HepG2 (cell line): ENCODE data around the gene SRXN1. TPM values are rescaled to one million over a fixed set of nuclear protein-coding genes. Genes with fewer than 3 reads are reported as not detected.

Source experiments
- ARID2 ChIP-seq: sonication (generic); formaldehyde crosslinking; IDR thresholded peaks from 2 replicates; pipeline ENCODE4 v1.8.1; 2022; ENCODE audit warnings: mild to moderate bottlenecking, missing genetic modification reagents, borderline replicate concordance
- BHLHE40 ChIP-seq: IDR thresholded peaks from 2 replicates; pipeline ENCODE4 v1.6.1; 2011; ENCODE audit warnings: low read length, improper control_type of control experiment
- CBX1 ChIP-seq: IDR thresholded peaks from one replicate; pipeline ENCODE4 v1.6.1; 2016; ENCODE audit warnings: antibody characterized with exemption, low read depth
- FOXM1 ChIP-seq: sonication (generic); formaldehyde crosslinking; IDR thresholded peaks from 2 replicates; pipeline ENCODE4 v1.5.0; 2020; ENCODE audit warnings: missing genetic modification reagents
- HNRNPUL1 ChIP-seq: fragments of 200-400 bp; formaldehyde crosslinking; IDR thresholded peaks from 2 replicates; pipeline ENCODE4 v1.6.1; 2017; ENCODE audit warnings: low read depth, mild to moderate bottlenecking, low read length, moderate library complexity
- MAFF ChIP-seq: IDR thresholded peaks from 2 replicates; pipeline ENCODE4 v1.6.1; 2011; ENCODE audit warnings: low read depth, low read length, improper control_type of control experiment
- RBFOX2 ChIP-seq: fragments of 200-400 bp; formaldehyde crosslinking; IDR thresholded peaks from 2 replicates; pipeline ENCODE4 v1.6.1; 2017; ENCODE audit warnings: low read depth, mild to moderate bottlenecking, low read length
- SAP130 ChIP-seq: IDR thresholded peaks from 2 replicates; pipeline ENCODE4 v1.6.1; 2016; ENCODE audit warnings: low read depth
- SRSF4 ChIP-seq: fragments of 200-400 bp; formaldehyde crosslinking; IDR thresholded peaks from one replicate; pipeline ENCODE4 v1.6.1; 2018; ENCODE audit warnings: mild to moderate bottlenecking, low read depth, low read length, moderate library complexity; ENCODE audit not compliant: poor library complexity, severe bottlenecking
- U2AF1 ChIP-seq: fragments of 200-400 bp; formaldehyde crosslinking; optimal IDR thresholded peaks from 2 replicates; pipeline ENCODE3; 2017; ENCODE audit warnings: mild to moderate bottlenecking, low read depth, low read length
- ZFP1 ChIP-seq: IDR thresholded peaks from 2 replicates; pipeline ENCODE4 v1.6.1; 2016
- ZFX ChIP-seq: sonication (generic); formaldehyde crosslinking; IDR thresholded peaks from 2 replicates; pipeline ENCODE4 v1.4.0; 2020; ENCODE audit warnings: mild to moderate bottlenecking, low read depth, missing genetic modification reagents, moderate library complexity
- ZMYM3 ChIP-seq: sonication (generic); formaldehyde crosslinking; IDR thresholded peaks from 2 replicates; pipeline ENCODE4 v1.5.1; 2020; ENCODE audit warnings: mild to moderate bottlenecking, missing genetic modification reagents
- ZNF713 ChIP-seq: sonication (generic); formaldehyde crosslinking; IDR thresholded peaks from 2 replicates; pipeline ENCODE4 v1.4.0; 2020; ENCODE audit warnings: mild to moderate bottlenecking, missing genetic modification reagents
- ZNF746 ChIP-seq: sonication (generic); formaldehyde crosslinking; IDR thresholded peaks from 2 replicates; pipeline ENCODE4 v1.8.0; 2022; ENCODE audit warnings: mild to moderate bottlenecking, missing genetic modification reagents
- ZNF749 ChIP-seq: sonication (generic); formaldehyde crosslinking; IDR thresholded peaks from 2 replicates; pipeline ENCODE4 v1.8.0; 2022; ENCODE audit warnings: mild to moderate bottlenecking, missing genetic modification reagents, moderate library complexity, borderline replicate concordance
- polyA plus RNA-seq, 8 experiments: library from polyadenylated mRNA; depleted of rRNA in 3 of 8; stranded (reverse) in 7 of 8; unstranded in 1 of 8; fragments of >200 nt; fragmentation: Illumina TruSeq in 4 of 8; extraction: Trizol in 4 of 8; gene quantifications; 2 replicates each; pipeline versions ENCODE4 v1.2.1 to v1.2.3, GENCODE V29; 2011 to 2016; ENCODE audit warnings: low read depth in 4 of 8, missing spikeins in 1 of 8, mixed read lengths in 1 of 8; ENCODE audit not compliant: insufficient read depth in 1 of 8
- total RNA-seq, 5 experiments: library from RNA; depleted of rRNA; stranded (reverse); fragments of >200 nt; fragmentation: Illumina TruSeq; extraction: Trizol; gene quantifications; 2 replicates each; pipeline ENCODE4 v1.2.3, GENCODE V29; 2016; ENCODE audit warnings: low read depth in 1 of 5
- TF ChIP-seq, protein P1 (sequence below), 2 experiments: IDR thresholded peaks; 2 replicates each; pipeline ENCODE4 v1.6.1; 2011 to 2012; ENCODE audit warnings: low read length in 2 of 2, borderline replicate concordance in 1 of 2, low read depth in 1 of 2, mild to moderate bottlenecking in 1 of 2, moderate library complexity in 1 of 2
- TF ChIP-seq, protein P2 (sequence below): IDR thresholded peaks from 2 replicates; pipeline ENCODE4 v1.6.1; 2016; ENCODE audit warnings: mild to moderate bottlenecking
- TF ChIP-seq, protein P3 (sequence below): sonication (generic); formaldehyde crosslinking; IDR thresholded peaks from 2 replicates; pipeline ENCODE4 v1.4.0; 2020; ENCODE audit warnings: mild to moderate bottlenecking, missing genetic modification reagents
- TF ChIP-seq, protein P4 (sequence below): sonication (generic); formaldehyde crosslinking; IDR thresholded peaks from 2 replicates; pipeline ENCODE4 v1.8.0; 2022; ENCODE audit warnings: mild to moderate bottlenecking, missing genetic modification reagents

Gene SRXN1
- total and polyA plus RNA-seq, 2 of the 13 experiments (the other 11 are each of a cell fraction or from before 2014, with no cell fraction given) = 29.9 to 87.7 TPM

DNA sequence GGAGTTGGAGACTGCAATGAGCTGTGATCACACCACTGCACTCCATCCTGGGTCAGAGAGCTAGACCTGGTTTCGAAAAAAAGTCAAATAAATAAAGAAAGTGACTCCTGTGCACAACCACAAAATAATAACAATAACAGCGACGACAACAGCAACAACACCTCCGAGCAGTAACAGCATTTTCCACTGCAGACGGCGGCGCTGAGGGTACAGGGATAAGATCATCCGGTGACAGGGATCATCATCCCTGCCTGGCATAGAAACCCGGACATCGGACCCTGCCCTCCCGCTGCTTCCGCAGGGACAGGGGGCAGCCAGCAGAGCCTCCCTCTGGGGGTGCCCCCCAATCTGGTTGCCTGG lies 11.5 kb downstream of the SRXN1 start (continued):
- TF ChIP-seq SRSF4 (no peak), HNRNPUL1 (no peak), ZNF746 (CRISPR knock-in tag) (peak; percentile 93), ARID2 (no peak), ZFP1 (CRISPR knock-in tag) (no peak), FOXM1 (CRISPR knock-in tag) (no peak), ZMYM3 (peak; percentile 85), ZNF749 (no peak), ZNF713 (CRISPR knock-in tag) (no peak), BHLHE40 (0 out of 2 replicates have a peak, but pooled peaks have one; percentile 26), CBX1 (no peak), U2AF1 (no peak), MAFF (no peak), SAP130 (CRISPR knock-in tag) (peak; percentile 81), RBFOX2 (no peak), ZFX (no peak)
- TF ChIP-seq, protein P1, sequence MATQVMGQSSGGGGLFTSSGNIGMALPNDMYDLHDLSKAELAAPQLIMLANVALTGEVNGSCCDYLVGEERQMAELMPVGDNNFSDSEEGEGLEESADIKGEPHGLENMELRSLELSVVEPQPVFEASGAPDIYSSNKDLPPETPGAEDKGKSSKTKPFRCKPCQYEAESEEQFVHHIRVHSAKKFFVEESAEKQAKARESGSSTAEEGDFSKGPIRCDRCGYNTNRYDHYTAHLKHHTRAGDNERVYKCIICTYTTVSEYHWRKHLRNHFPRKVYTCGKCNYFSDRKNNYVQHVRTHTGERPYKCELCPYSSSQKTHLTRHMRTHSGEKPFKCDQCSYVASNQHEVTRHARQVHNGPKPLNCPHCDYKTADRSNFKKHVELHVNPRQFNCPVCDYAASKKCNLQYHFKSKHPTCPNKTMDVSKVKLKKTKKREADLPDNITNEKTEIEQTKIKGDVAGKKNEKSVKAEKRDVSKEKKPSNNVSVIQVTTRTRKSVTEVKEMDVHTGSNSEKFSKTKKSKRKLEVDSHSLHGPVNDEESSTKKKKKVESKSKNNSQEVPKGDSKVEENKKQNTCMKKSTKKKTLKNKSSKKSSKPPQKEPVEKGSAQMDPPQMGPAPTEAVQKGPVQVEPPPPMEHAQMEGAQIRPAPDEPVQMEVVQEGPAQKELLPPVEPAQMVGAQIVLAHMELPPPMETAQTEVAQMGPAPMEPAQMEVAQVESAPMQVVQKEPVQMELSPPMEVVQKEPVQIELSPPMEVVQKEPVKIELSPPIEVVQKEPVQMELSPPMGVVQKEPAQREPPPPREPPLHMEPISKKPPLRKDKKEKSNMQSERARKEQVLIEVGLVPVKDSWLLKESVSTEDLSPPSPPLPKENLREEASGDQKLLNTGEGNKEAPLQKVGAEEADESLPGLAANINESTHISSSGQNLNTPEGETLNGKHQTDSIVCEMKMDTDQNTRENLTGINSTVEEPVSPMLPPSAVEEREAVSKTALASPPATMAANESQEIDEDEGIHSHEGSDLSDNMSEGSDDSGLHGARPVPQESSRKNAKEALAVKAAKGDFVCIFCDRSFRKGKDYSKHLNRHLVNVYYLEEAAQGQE (IDR thresholded peaks at IDR 0.05; ENCODE audit: borderline replicate concordance in 1 of 2, low read depth in 1 of 2, low read length in 2 of 2) = no peak
- TF ChIP-seq, protein P2, sequence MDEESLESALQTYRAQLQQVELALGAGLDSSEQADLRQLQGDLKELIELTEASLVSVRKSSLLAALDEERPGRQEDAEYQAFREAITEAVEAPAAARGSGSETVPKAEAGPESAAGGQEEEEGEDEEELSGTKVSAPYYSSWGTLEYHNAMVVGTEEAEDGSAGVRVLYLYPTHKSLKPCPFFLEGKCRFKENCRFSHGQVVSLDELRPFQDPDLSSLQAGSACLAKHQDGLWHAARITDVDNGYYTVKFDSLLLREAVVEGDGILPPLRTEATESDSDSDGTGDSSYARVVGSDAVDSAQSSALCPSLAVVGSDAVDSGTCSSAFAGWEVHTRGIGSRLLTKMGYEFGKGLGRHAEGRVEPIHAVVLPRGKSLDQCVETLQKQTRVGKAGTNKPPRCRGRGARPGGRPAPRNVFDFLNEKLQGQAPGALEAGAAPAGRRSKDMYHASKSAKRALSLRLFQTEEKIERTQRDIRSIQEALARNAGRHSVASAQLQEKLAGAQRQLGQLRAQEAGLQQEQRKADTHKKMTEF (CRISPR knock-in tag) = no peak
- TF ChIP-seq, protein P3, sequence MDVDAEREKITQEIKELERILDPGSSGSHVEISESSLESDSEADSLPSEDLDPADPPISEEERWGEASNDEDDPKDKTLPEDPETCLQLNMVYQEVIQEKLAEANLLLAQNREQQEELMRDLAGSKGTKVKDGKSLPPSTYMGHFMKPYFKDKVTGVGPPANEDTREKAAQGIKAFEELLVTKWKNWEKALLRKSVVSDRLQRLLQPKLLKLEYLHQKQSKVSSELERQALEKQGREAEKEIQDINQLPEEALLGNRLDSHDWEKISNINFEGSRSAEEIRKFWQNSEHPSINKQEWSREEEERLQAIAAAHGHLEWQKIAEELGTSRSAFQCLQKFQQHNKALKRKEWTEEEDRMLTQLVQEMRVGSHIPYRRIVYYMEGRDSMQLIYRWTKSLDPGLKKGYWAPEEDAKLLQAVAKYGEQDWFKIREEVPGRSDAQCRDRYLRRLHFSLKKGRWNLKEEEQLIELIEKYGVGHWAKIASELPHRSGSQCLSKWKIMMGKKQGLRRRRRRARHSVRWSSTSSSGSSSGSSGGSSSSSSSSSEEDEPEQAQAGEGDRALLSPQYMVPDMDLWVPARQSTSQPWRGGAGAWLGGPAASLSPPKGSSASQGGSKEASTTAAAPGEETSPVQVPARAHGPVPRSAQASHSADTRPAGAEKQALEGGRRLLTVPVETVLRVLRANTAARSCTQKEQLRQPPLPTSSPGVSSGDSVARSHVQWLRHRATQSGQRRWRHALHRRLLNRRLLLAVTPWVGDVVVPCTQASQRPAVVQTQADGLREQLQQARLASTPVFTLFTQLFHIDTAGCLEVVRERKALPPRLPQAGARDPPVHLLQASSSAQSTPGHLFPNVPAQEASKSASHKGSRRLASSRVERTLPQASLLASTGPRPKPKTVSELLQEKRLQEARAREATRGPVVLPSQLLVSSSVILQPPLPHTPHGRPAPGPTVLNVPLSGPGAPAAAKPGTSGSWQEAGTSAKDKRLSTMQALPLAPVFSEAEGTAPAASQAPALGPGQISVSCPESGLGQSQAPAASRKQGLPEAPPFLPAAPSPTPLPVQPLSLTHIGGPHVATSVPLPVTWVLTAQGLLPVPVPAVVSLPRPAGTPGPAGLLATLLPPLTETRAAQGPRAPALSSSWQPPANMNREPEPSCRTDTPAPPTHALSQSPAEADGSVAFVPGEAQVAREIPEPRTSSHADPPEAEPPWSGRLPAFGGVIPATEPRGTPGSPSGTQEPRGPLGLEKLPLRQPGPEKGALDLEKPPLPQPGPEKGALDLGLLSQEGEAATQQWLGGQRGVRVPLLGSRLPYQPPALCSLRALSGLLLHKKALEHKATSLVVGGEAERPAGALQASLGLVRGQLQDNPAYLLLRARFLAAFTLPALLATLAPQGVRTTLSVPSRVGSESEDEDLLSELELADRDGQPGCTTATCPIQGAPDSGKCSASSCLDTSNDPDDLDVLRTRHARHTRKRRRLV = no peak
- TF ChIP-seq, protein P4, sequence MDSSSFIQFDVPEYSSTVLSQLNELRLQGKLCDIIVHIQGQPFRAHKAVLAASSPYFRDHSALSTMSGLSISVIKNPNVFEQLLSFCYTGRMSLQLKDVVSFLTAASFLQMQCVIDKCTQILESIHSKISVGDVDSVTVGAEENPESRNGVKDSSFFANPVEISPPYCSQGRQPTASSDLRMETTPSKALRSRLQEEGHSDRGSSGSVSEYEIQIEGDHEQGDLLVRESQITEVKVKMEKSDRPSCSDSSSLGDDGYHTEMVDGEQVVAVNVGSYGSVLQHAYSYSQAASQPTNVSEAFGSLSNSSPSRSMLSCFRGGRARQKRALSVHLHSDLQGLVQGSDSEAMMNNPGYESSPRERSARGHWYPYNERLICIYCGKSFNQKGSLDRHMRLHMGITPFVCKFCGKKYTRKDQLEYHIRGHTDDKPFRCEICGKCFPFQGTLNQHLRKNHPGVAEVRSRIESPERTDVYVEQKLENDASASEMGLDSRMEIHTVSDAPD (CRISPR knock-in tag) = no peak
